Measurements from ENCODE around the gene FLT1. TPM values are rescaled to one million over a fixed set of nuclear protein-coding genes. Genes with fewer than 3 reads are reported as not detected.

Gene FLT1
- total RNA-seq, 1 donor from 2014 or later = 0.81 TPM

GRCh38 chr13:28316836-28317235, 178.1 kb downstream of the FLT1 start:
- peaks cover 4% of the 10 kb centered on the region for H3K27me3 Mint-ChIP-seq
- H3K4me3 Mint-ChIP-seq (ENCODE audit: low read depth) = no peak overlapping the region
- no peaks in the 10 kb centered on the region for H3K9me3 Mint-ChIP-seq (ENCODE audit: low read depth)
- H3K36me3 Mint-ChIP-seq (ENCODE audit: insufficient read depth) = no peaks in the 10 kb centered on the region
- H3K27ac Mint-ChIP-seq = no peak overlapping the region
- no peak for DNase-seq (ENCODE audit: low spot score, unreplicated experiment)
- H3K4me1 Mint-ChIP-seq (ENCODE audit: low read depth) = peaks cover 15% of the 10 kb centered on the region
- no peak for TF ChIP-seq CTCF (IDR thresholded peaks at IDR 0.05; ENCODE audit: unreplicated experiment)

- Mint-ChIP-seq H3K9me3 (ENCODE audit: low read depth) (no peaks in the 10 kb centered on the region), H3K27me3 (peaks cover 4% of the 10 kb centered on the region), H3K27ac (no peak overlapping the region), H3K4me3 (ENCODE audit: low read depth) (no peak overlapping the region), H3K36me3 (ENCODE audit: insufficient read depth) (no peaks in the 10 kb centered on the region), H3K4me1 (ENCODE audit: low read depth) (peaks cover 11% of the 10 kb centered on the region)
- no peak for TF ChIP-seq CTCF (IDR thresholded peaks at IDR 0.05; ENCODE audit: unreplicated experiment)
- DNase-seq (ENCODE audit: low spot score, unreplicated experiment) = no peak
Observed at GRCh38 chr13:28316129-28316528, 178.8 kb downstream of the FLT1 start.

GRCh38 chr13:28314879-28315278, 180.0 kb downstream of the FLT1 start:
- Mint-ChIP-seq H3K36me3 (ENCODE audit: insufficient read depth) (no peaks in the 10 kb centered on the region), H3K4me3 (ENCODE audit: low read depth) (no peak overlapping the region), H3K27ac (no peak overlapping the region), H3K9me3 (ENCODE audit: low read depth) (no peaks in the 10 kb centered on the region), H3K4me1 (ENCODE audit: low read depth) (peaks cover 10% of the 10 kb centered on the region), H3K27me3 (peaks cover 5% of the 10 kb centered on the region)
- DNase-seq (ENCODE audit: low spot score, unreplicated experiment) = no peak
- no peak for TF ChIP-seq CTCF (IDR thresholded peaks at IDR 0.05; ENCODE audit: unreplicated experiment)

GRCh38 chr13:28313579-28313978, 181.3 kb downstream of the FLT1 start:
- H3K9me3 Mint-ChIP-seq (ENCODE audit: low read depth) = no peaks in the 10 kb centered on the region
- no peak for DNase-seq (ENCODE audit: low spot score, unreplicated experiment)
- H3K27ac Mint-ChIP-seq = no peak overlapping the region

GRCh38 chr13:28306325-28306724, 188.6 kb downstream of the FLT1 start:
- Mint-ChIP-seq H3K36me3 (ENCODE audit: insufficient read depth) (no peaks in the 10 kb centered on the region), H3K27ac (no peak overlapping the region), H3K4me1 (ENCODE audit: low read depth) (peaks cover 3% of the 10 kb centered on the region), H3K9me3 (ENCODE audit: low read depth) (no peaks in the 10 kb centered on the region), H3K4me3 (ENCODE audit: low read depth) (no peak overlapping the region), H3K27me3 (peaks cover 10% of the 10 kb centered on the region)
- TF ChIP-seq CTCF (IDR thresholded peaks at IDR 0.05; ENCODE audit: unreplicated experiment) = no peak
- no peak for DNase-seq (ENCODE audit: low spot score, unreplicated experiment)

More at GRCh38 chr13:28313579-28313978, 181.3 kb downstream of the FLT1 start:
- H3K36me3 Mint-ChIP-seq (ENCODE audit: insufficient read depth) = no peaks in the 10 kb centered on the region
- H3K27me3 Mint-ChIP-seq = peaks cover 8% of the 10 kb centered on the region
- peak; percentile 25 for TF ChIP-seq CTCF (IDR thresholded peaks at IDR 0.05; ENCODE audit: unreplicated experiment)
- H3K4me3 Mint-ChIP-seq (ENCODE audit: low read depth) = no peak overlapping the region
- H3K4me1 Mint-ChIP-seq (ENCODE audit: low read depth) = peaks cover 8% of the 10 kb centered on the region

All from progenitor cell of endocrine pancreas (in vitro differentiated cells).